ENCODE results near the gene FAM20C. TPM values are rescaled to one million over a fixed set of nuclear protein-coding genes. Genes with fewer than 3 reads are reported as not detected.

Gene FAM20C
- total RNA-seq, 2 experiments from 2014 or later = 1.3 to 1.7 TPM

DNA sequence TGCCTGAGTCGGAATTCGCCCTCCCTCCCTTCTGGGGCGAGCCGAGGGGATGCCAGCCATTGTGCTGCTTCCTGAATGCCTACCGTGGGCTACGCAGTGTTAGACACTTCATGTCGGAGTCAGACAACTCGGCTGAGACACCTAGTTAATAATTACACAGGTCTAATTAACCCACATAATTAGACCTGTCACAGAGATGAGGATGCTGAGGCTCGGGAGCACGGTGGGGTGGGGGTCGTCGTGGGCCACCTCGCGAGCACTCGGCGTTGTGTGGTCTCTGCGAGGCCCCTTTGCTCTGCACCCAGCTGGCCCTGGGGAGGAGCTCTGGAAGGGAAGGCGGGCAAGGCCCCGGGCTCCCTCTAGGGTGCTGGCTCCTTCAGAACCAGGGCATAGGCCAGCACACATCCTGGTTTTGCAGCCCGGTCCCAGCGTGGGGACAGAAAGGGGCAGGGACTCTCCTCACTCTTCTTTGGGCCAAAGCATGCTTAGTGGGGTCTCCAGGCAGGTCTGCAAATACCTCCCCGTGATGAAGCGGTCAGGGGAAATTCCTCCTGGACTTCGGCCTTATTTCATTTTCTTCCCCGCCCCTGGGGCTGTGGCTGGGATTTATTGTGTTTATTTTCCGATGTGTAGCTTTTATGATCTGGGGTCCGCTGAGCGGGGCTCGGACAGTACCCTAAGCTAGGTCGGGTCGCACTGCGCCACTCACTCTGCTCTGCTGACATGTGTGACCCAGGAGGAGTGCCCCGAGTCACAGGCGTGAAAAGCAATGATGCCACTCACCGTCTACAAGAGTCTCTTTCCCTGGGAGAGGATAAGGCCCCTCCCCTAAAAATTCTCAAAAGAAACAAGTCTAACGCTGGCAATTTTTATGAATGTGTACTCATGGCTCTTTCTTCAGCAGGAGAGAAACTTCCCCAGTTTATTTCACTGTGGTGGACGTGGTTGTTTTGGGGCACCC lies 92.7 kb downstream of the FAM20C start:
- TF ChIP-seq CTCF (IDR thresholded peaks at IDR 0.05) = no peak
- peaks cover 19 to 24% of the 10 kb centered on the region in 2 experiments for H3K27me3 ChIP-seq (ENCODE audit: control insufficient read depth in 1 of 2, insufficient read depth in 2 of 2, low read length in 2 of 2)
- H3K36me3 ChIP-seq (ENCODE audit: insufficient read depth, low read length) = no peaks in the 10 kb centered on the region
- DNase-seq = no peak
- intact Hi-C loops (cut with DNase I, micrococcal nuclease) = no loop called here
- H3K9me3 ChIP-seq (ENCODE audit: control insufficient read depth in 1 of 2, insufficient read depth in 1 of 2, low read length in 2 of 2) = peaks cover 0 to 30% of the 10 kb centered on the region in 2 experiments
- CTCF ChIA-PET = no interaction called here
- no peak for ATAC-seq (ENCODE audit: poor library complexity)
- no peak overlapping the region for H3K27ac ChIP-seq (ENCODE audit: low read depth in 1 of 2, low read length in 2 of 2)
- peaks cover 40% of the 10 kb centered on the region for H3K27me3 Mint-ChIP-seq
- no peaks in the 10 kb centered on the region for H3K9me3 Mint-ChIP-seq
- H3K4me1 ChIP-seq (ENCODE audit: insufficient read depth, low read length) = no peaks in the 10 kb centered on the region
- no peak overlapping the region for H3K4me3 ChIP-seq (ENCODE audit: low read length)
- no peaks in the 10 kb centered on the region for H3K4me1 Mint-ChIP-seq (ENCODE audit: low read depth)
- H3K4me3 Mint-ChIP-seq = no peak overlapping the region
- no peaks in the 10 kb centered on the region for H3K36me3 Mint-ChIP-seq (ENCODE audit: low read depth)
- no peak overlapping the region for H3K27ac Mint-ChIP-seq
- POLR2A ChIA-PET = no interaction called here

- H3K9me3 ChIP-seq (ENCODE audit: control insufficient read depth in 1 of 2, insufficient read depth in 1 of 2, low read length in 2 of 2) = peaks cover 0 to 36% of the 10 kb centered on the region in 2 experiments
- H3K4me1 ChIP-seq (ENCODE audit: insufficient read depth, low read length) = no peaks in the 10 kb centered on the region
- Mint-ChIP-seq H3K9me3 (no peaks in the 10 kb centered on the region), H3K4me3 (no peak overlapping the region), H3K27me3 (peaks cover 36% of the 10 kb centered on the region), H3K4me1 (ENCODE audit: low read depth) (no peaks in the 10 kb centered on the region), H3K27ac (no peak overlapping the region), H3K36me3 (ENCODE audit: low read depth) (no peaks in the 10 kb centered on the region)
- intact Hi-C loops (cut with DNase I, micrococcal nuclease) = no loop called here
- no peak for TF ChIP-seq CTCF (IDR thresholded peaks at IDR 0.05)
- no peak overlapping the region for H3K27ac ChIP-seq (ENCODE audit: low read depth in 1 of 2, low read length in 2 of 2)
- DNase-seq (no peak), ATAC-seq (ENCODE audit: poor library complexity) (no peak)
- H3K4me3 ChIP-seq (ENCODE audit: low read length) = no peak overlapping the region
- ChIA-PET CTCF (no interaction called here), POLR2A (no interaction called here)
- no peaks in the 10 kb centered on the region for H3K36me3 ChIP-seq (ENCODE audit: insufficient read depth, low read length)
- peaks cover 23 to 31% of the 10 kb centered on the region in 2 experiments for H3K27me3 ChIP-seq (ENCODE audit: control insufficient read depth in 1 of 2, insufficient read depth in 2 of 2, low read length in 2 of 2)
These were observed 93.4 kb downstream of the FAM20C start for GRCh38 chr7:285731-286130.

GRCh38 chr7:286266-286665 lies 93.9 kb downstream of the FAM20C start:
- no peak overlapping the region for H3K27ac Mint-ChIP-seq
- no peak overlapping the region for H3K4me3 Mint-ChIP-seq
- Histone ChIP-seq H3K27me3 (ENCODE audit: control insufficient read depth in 1 of 2, insufficient read depth in 2 of 2, low read length in 2 of 2) (peaks cover 24 to 34% of the 10 kb centered on the region in 2 experiments), H3K36me3 (ENCODE audit: insufficient read depth, low read length) (no peaks in the 10 kb centered on the region), H3K9me3 (ENCODE audit: control insufficient read depth in 1 of 2, insufficient read depth in 1 of 2, low read length in 2 of 2) (peaks cover 0 to 36% of the 10 kb centered on the region in 2 experiments), H3K4me3 (ENCODE audit: low read length) (no peak overlapping the region), H3K4me1 (ENCODE audit: insufficient read depth, low read length) (no peaks in the 10 kb centered on the region), H3K27ac (ENCODE audit: low read depth in 1 of 2, low read length in 2 of 2) (no peak overlapping the region)
- H3K4me1 Mint-ChIP-seq (ENCODE audit: low read depth) = no peaks in the 10 kb centered on the region
- POLR2A ChIA-PET = no interaction called here
- CTCF ChIA-PET = no interaction called here
- H3K9me3 Mint-ChIP-seq = no peaks in the 10 kb centered on the region
- H3K36me3 Mint-ChIP-seq (ENCODE audit: low read depth) = no peaks in the 10 kb centered on the region
- intact Hi-C loops (cut with DNase I, micrococcal nuclease) = no loop called here
- DNase-seq = no peak
- ATAC-seq (ENCODE audit: poor library complexity) = no peak
- peaks cover 31% of the 10 kb centered on the region for H3K27me3 Mint-ChIP-seq
- no peak for TF ChIP-seq CTCF (IDR thresholded peaks at IDR 0.05)

Measured in CD4-positive, alpha-beta T cell (primary cell).